ENCODE data around the gene MPIG6B. TPM values are rescaled to one million over a fixed set of nuclear protein-coding genes. Genes with fewer than 3 reads are reported as not detected.
A peak's percentile ranks its signal among the peaks of the same experiment; 100 is the strongest.

The MPIG6B gene
- total RNA-seq, 2 donors from 2014 or later, result not detected

DNA sequence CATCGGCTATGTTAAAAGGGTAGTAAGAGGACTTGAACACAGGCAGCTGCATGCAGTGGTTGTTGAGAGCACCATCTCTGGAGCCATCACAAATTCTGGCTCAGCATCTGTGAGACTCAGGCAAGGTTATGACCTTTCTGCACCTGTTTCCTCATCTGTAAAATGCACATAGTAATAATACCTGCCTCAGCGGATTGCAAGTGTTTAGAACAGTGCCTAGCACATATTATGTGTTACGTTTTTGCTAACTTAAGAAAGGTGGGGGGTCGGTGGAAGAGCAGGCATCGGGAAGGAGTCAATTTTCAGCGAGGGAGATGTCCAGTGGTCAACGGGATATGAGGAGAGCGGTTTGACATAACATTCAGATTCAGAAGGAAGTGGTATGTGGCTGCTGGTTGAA, 45.2 kb upstream of the MPIG6B start:
- Mint-ChIP-seq H3K27ac (no peak overlapping the region), H3K4me1 (peaks cover 10% of the 10 kb centered on the region), H3K4me3 (no peak overlapping the region), H3K9me3 (no peaks in the 10 kb centered on the region), H3K27me3 (ENCODE audit: insufficient read depth) (peaks cover 17% of the 10 kb centered on the region), H3K36me3 (ENCODE audit: low read depth) (peaks cover 5% of the 10 kb centered on the region)
- Histone ChIP-seq H3K4me3 (ENCODE audit: low read length) (no peak overlapping the region), H3K27me3 (ENCODE audit: control insufficient read depth, insufficient read depth, low read length, poor library complexity, severe bottlenecking) (peaks cover 7% of the 10 kb centered on the region), H3K4me1 (ENCODE audit: control insufficient read depth, insufficient read depth, low read length) (no peaks in the 10 kb centered on the region), H3K9me3 (ENCODE audit: control insufficient read depth, low read length) (no peaks in the 10 kb centered on the region), H3K27ac (ENCODE audit: low read depth, low read length) (no peak overlapping the region), H3K36me3 (ENCODE audit: control insufficient read depth, insufficient read depth, low read length) (peaks cover 6% of the 10 kb centered on the region), H3K9ac (ENCODE audit: extremely low read depth, low read length, poor library complexity, severe bottlenecking) (no peak overlapping the region)
- 76 to 84% methylated on average over 8 of the region's 8 CpGs for WGBS, 2 experiments (ENCODE audit: insufficient coverage in 1 of 2, insufficient read length in 1 of 2)
- TF ChIP-seq, protein P1, sequence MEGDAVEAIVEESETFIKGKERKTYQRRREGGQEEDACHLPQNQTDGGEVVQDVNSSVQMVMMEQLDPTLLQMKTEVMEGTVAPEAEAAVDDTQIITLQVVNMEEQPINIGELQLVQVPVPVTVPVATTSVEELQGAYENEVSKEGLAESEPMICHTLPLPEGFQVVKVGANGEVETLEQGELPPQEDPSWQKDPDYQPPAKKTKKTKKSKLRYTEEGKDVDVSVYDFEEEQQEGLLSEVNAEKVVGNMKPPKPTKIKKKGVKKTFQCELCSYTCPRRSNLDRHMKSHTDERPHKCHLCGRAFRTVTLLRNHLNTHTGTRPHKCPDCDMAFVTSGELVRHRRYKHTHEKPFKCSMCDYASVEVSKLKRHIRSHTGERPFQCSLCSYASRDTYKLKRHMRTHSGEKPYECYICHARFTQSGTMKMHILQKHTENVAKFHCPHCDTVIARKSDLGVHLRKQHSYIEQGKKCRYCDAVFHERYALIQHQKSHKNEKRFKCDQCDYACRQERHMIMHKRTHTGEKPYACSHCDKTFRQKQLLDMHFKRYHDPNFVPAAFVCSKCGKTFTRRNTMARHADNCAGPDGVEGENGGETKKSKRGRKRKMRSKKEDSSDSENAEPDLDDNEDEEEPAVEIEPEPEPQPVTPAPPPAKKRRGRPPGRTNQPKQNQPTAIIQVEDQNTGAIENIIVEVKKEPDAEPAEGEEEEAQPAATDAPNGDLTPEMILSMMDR (conservative IDR thresholded peaks at IDR 0.05), result no peak
- DNase-seq, result no peak

DNA sequence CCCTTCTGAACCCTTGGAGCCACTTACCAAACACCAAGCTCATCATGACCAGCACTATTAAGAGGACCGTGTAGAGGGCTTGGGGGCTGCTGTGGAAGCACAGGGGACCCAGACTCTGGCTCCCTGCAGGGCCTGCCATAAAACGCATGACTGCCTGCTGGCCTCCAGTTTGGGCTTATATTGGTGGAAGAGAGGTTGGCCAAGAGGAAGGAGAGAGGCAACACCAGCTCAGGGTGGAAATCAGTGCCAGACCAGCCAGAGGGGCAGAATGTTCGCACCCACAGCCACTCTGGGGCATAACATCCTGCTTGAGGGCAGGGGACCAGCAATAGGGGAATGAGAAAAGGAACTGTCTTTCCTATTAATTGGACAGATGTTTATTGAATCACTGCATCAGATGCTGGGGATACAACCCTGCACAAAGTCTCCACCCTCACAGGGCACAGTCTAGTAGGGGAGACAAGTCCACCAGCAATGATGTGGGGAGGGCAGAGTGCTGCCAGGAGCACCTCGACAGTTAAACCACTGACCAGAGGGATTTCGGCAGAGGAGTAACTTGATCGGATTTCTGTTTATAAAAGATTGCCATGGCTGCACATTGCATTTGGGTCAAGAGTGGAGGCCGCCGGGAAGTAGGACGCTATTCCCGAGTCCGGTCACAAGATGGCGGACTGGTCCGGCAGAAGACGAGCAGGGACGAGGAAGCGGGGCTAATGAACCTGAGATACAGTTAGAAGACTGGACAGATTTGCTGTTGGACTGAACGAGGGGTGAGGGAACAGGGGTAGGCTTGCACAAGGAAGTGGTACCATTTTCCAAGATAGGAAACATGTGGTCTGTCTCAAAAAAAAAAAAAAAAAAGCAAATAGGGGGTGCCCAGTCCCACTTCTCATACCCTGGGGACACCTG, 42.7 kb upstream of the MPIG6B start, which contains the start of gene LY6G5C:
Gene LY6G5C, minus strand, starts transcription at position 842 of the 909 bp plus-strand sequence. Its CDS starts 694 bp downstream, at position 148.
- Histone ChIP-seq H3K4me1 (ENCODE audit: control insufficient read depth, insufficient read depth, low read length) (no peaks in the 10 kb centered on the region), H3K27me3 (ENCODE audit: control insufficient read depth, insufficient read depth, low read length, poor library complexity, severe bottlenecking) (peaks cover 7% of the 10 kb centered on the region), H3K36me3 (ENCODE audit: control insufficient read depth, insufficient read depth, low read length) (peaks cover 5% of the 10 kb centered on the region), H3K9me3 (ENCODE audit: control insufficient read depth, low read length) (no peaks in the 10 kb centered on the region), H3K9ac (ENCODE audit: extremely low read depth, low read length, poor library complexity, severe bottlenecking) (peak within 1 kb of the TSS; percentile 44), H3K4me3 (ENCODE audit: low read length) (peak within 1 kb of the TSS; percentile 80), H3K27ac (ENCODE audit: low read depth, low read length) (no peak within 1 kb of the TSS)
- peaks cover 16% of the 10 kb centered on the region for H3K4me1 Mint-ChIP-seq
- peaks cover 7% of the 10 kb centered on the region for H3K36me3 Mint-ChIP-seq (ENCODE audit: low read depth)
- TF ChIP-seq, protein P1 (conservative IDR thresholded peaks at IDR 0.05), result peak; percentile 81
- H3K9me3 Mint-ChIP-seq, result no peaks in the 10 kb centered on the region
- peak; percentile 89 for DNase-seq
- 17 to 19% methylated on average over 16 to 17 of the region's 17 CpGs for whole genome bisulfite sequencing, 2 experiments (ENCODE audit: insufficient coverage in 1 of 2, insufficient read length in 1 of 2)
- H3K27me3 Mint-ChIP-seq (ENCODE audit: insufficient read depth), result peaks cover 17% of the 10 kb centered on the region
- peak within 1 kb of the TSS; percentile 75 for H3K27ac Mint-ChIP-seq
- peak within 1 kb of the TSS; percentile 67 for H3K4me3 Mint-ChIP-seq

DNA sequence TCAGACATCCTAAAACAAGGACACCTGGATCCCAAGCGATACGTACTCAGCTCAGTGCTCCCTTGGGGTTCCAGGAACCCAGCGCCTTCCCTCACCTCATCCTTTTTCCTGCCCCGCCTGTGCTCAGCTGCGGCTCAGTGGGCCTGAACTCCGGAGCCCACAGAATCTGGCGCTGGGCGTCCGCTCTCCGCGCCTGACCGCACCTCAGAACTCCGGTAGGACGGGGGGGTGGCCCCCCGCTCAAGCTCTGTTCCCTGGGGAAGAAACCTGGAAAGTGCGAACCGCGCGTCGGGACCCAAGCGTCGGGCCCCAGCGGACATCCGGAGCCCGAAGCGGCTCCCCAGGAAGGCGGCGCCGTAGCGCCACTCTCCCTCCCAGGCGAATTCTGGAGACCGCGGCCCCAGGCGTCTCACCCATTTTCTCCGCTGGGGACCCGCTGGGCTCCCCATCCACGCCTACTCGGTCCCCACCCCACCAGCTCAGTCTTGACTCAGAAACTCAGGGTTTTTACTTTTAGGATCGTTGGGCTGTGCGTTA, 42.0 kb upstream of the MPIG6B start:
- Mint-ChIP-seq H3K4me1 (peaks cover 16% of the 10 kb centered on the region), H3K27ac (peak overlapping the region; percentile 75), H3K27me3 (ENCODE audit: insufficient read depth) (peaks cover 17% of the 10 kb centered on the region), H3K4me3 (peak overlapping the region; percentile 67), H3K9me3 (no peaks in the 10 kb centered on the region), H3K36me3 (ENCODE audit: low read depth) (peaks cover 14% of the 10 kb centered on the region)
- Histone ChIP-seq H3K9ac (ENCODE audit: extremely low read depth, low read length, poor library complexity, severe bottlenecking) (peak overlapping the region; percentile 44), H3K4me3 (ENCODE audit: low read length) (peak overlapping the region; percentile 80), H3K36me3 (ENCODE audit: control insufficient read depth, insufficient read depth, low read length) (peaks cover 11% of the 10 kb centered on the region), H3K9me3 (ENCODE audit: control insufficient read depth, low read length) (no peaks in the 10 kb centered on the region), H3K4me1 (ENCODE audit: control insufficient read depth, insufficient read depth, low read length) (no peaks in the 10 kb centered on the region), H3K27me3 (ENCODE audit: control insufficient read depth, insufficient read depth, low read length, poor library complexity, severe bottlenecking) (peaks cover 7% of the 10 kb centered on the region), H3K27ac (ENCODE audit: low read depth, low read length) (no peak overlapping the region)
- TF ChIP-seq, protein P1 (conservative IDR thresholded peaks at IDR 0.05), result peak; percentile 12
- 6 to 9% methylated on average over 6 to 40 of the region's 40 CpGs for WGBS, 2 experiments (ENCODE audit: insufficient coverage in 1 of 2, insufficient read length in 1 of 2)
- DNase-seq, result peak; percentile 80
